ENCODE measurements around the gene ZNF844. TPM values are rescaled to one million over a fixed set of nuclear protein-coding genes. Genes with fewer than 3 reads are reported as not detected.
A peak's percentile ranks its signal among the peaks of the same experiment; 100 is the strongest.

The ZNF844 gene
- polyA plus RNA-seq (2012; rRNA removed), result 0.28 and 0.31 TPM in 2 replicates
- 0.39 TPM in 2 replicates for polyA plus RNA-seq (2012; cell fraction: cytosol; rRNA removed)
- 0.26 and 0.43 TPM in 2 replicates for polyA plus RNA-seq (2012; cell fraction: nucleus; rRNA removed)

DNA sequence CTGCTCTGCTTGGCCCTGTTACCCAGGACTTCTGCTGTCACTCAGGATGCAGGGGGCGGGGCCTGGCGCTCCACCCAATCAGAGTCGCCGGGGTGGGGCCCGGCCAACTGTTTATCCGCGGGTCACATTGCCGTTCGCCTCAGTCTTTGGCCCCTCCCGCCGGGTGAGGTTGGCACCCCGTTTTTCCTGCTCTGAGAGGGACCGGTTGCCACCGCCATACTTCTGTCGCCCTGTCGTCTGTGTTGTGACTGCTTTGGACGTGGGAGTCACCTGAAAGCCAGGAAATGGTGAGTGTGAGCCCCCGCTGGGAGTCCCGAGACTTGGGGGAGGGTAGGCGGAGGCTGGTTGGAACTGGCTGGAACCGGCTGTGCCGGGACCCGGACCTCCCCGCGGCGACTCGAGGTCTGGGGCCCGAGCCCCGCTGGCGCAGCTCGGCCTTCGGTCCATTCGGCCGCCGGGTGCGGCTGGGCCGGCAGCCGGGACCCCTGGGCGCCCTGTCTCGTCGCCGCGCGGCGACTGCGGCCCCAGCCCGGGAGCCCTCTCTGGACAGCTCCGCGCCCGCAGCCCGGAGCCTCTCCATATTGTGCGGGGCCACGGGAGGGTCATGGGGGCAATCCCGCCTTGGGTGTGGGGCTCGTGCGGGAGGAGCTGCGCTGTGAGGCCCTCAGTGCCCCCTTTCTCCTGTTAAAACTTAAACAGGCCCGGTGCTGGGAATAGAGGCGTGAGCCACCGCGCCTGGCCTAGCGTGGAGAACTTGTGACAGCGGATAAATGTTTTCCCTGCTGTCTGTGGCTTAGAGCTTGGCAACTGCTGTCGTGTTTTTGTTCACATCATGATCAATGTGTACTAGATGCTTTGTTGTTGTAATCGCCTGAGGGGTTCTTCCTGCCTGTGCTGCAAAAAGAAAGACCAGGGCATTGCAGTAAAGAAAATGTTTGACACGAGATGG lies at the start of gene ZNF844:
Gene ZNF844, plus strand, starts transcription at position 142 of the 949 bp plus-strand sequence. Its CDS starts 143 bp downstream, at position 285.
- WGBS (ENCODE audit: low lambda C conversion rate), result 11% methylated on average over 29 of the region's 66 CpGs
- POLR2A ChIA-PET, result interaction anchor here (0.6 to 1.6 kb wide), 6 partner anchors 24 to 268 kb away, joined by 3 to 8 read pairs (median 3); partner anchors contain the start of genes ZNF20, ZNF433, ZNF563 and ZNF69
- peak within 1 kb of the TSS in 1 of 2 experiments; percentile 67; a peak in 1 of 4 replicates for H3K27ac ChIP-seq (ENCODE audit: low read depth in 2 of 2, low read length in 1 of 2)

More for the DNA sequence above, at the start of gene ZNF844:
- Histone ChIP-seq H3K79me2 (ENCODE audit: insufficient read depth) (no peaks in the 10 kb centered on the region), H2AFZ (ENCODE audit: low read depth) (peak within 1 kb of the TSS; percentile 65; the same call in 1 of the 2 replicates), H3K4me1 (ENCODE audit: control insufficient read depth in 1 of 2, insufficient read depth in 2 of 2, low read depth in 1 of 2, low read length in 1 of 2) (no peaks in the 10 kb centered on the region; a peak in 1 of 4 replicates), H3K9ac (peak within 1 kb of the TSS; percentile 66), H4K20me1 (ENCODE audit: insufficient read depth) (no peaks in the 10 kb centered on the region), H3K9me2 (no peaks in the 10 kb centered on the region), H3K27me3 (ENCODE audit: insufficient read depth) (no peaks in the 10 kb centered on the region), H3K9me3 (no peaks in the 10 kb centered on the region), H3K36me3 (replicated peaks in 1 of 2; ENCODE audit: control insufficient read depth in 1 of 2, insufficient read depth in 2 of 2, low read length in 1 of 2) (no peaks in the 10 kb centered on the region), H3K4me2 (peak within 1 kb of the TSS; percentile 67), H3F3A (replicated peaks; ENCODE audit: insufficient read depth) (no peaks in the 10 kb centered on the region), H3K4me3 (ENCODE audit: low read depth in 2 of 2, low read length in 1 of 2) (peak within 1 kb of the TSS; percentile 55 to 69)
- peak; percentile 97 for DNase-seq
- no peak; the same call in 1 of the 2 replicates for TF ChIP-seq USF1 (IDR thresholded peaks at IDR 0.05; ENCODE audit: borderline replicate concordance, low read depth)
- TF ChIP-seq, protein P1, sequence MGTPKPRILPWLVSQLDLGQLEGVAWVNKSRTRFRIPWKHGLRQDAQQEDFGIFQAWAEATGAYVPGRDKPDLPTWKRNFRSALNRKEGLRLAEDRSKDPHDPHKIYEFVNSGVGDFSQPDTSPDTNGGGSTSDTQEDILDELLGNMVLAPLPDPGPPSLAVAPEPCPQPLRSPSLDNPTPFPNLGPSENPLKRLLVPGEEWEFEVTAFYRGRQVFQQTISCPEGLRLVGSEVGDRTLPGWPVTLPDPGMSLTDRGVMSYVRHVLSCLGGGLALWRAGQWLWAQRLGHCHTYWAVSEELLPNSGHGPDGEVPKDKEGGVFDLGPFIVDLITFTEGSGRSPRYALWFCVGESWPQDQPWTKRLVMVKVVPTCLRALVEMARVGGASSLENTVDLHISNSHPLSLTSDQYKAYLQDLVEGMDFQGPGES (IDR thresholded peaks at IDR 0.05; ENCODE audit: low read depth, low read length), result no peak
- peak; percentile 79 for TF ChIP-seq POLR2AphosphoS5 (IDR thresholded peaks at IDR 0.05; ENCODE audit: low read depth, low read length)
- TF ChIP-seq PBX3 (IDR thresholded peaks at IDR 0.05), result peak; percentile 92
- peak; percentile 47 for TF ChIP-seq MXI1 (IDR thresholded peaks at IDR 0.05; ENCODE audit: low read depth, low read length)
- TF ChIP-seq MAX (IDR thresholded peaks at IDR 0.05; ENCODE audit: low read depth), result no peak
- TF ChIP-seq TAF1 (IDR thresholded peaks at IDR 0.05; ENCODE audit: borderline replicate concordance, low read depth, low read length), result peak; percentile 46; the same call in 1 of the 2 replicates
- TF ChIP-seq RCOR1 (IDR thresholded peaks at IDR 0.05; ENCODE audit: low read length), result peak; percentile 29; the same call in 1 of the 2 replicates
- no peak for TF ChIP-seq RFX5 (IDR thresholded peaks at IDR 0.05; ENCODE audit: low read length)
- TF ChIP-seq SIN3A (IDR thresholded peaks at IDR 0.05; ENCODE audit: borderline replicate concordance, low read depth, low read length), result 0 out of 2 replicates have a peak, but pooled peaks have one; percentile 25
- CTCF ChIA-PET, result interaction anchor here (0.6 to 2.6 kb wide), 4 partner anchors 13 to 76 kb away, joined by 3 to 12 read pairs (median 4); partner anchors contain the start of genes ZNF20 and ZNF878
